Measurements from ENCODE around the gene VPS72. TPM values are rescaled to one million over a fixed set of nuclear protein-coding genes. Genes with fewer than 3 reads are reported as not detected.

Gene VPS72
- total RNA-seq, 1 experiment from 2014 or later, result 68.9 TPM

GRCh38 chr1:151238467-151238739 is 48.4 kb upstream of the VPS72 start:
- TF ChIP-seq JUND (IDR thresholded peaks at IDR 0.05) (no peak), SP1 (IDR thresholded peaks at IDR 0.05; ENCODE audit: low read depth) (no peak), CBX3 (IDR thresholded peaks at IDR 0.05; ENCODE audit: low read depth) (no peak)
- TF ChIP-seq, protein P1, sequence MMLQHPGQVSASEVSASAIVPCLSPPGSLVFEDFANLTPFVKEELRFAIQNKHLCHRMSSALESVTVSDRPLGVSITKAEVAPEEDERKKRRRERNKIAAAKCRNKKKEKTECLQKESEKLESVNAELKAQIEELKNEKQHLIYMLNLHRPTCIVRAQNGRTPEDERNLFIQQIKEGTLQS (IDR thresholded peaks at IDR 0.05), result no peak
- Histone ChIP-seq H3K27ac (ENCODE audit: low read depth, low read length) (no peak overlapping the region), H3K4me2 (ENCODE audit: low read length) (no peak overlapping the region), H3K9me3 (ENCODE audit: control insufficient read depth in 1 of 2, insufficient read depth in 1 of 2, low read depth in 1 of 2, low read length in 2 of 2) (no peaks in the 10 kb centered on the region), H3K4me1 (ENCODE audit: control insufficient read depth in 1 of 2, insufficient read depth in 2 of 2, low read length in 2 of 2) (no peaks in the 10 kb centered on the region), H3K79me2 (ENCODE audit: insufficient read depth, low read length) (peaks cover under 1% of the 10 kb centered on the region; the same call in 1 of the 2 replicates), H3K9ac (ENCODE audit: low read length) (no peak overlapping the region), H3K4me3 (replicated peaks in 1 of 2; ENCODE audit: low read depth in 1 of 2, low read length in 2 of 2) (no peak overlapping the region), H4K20me1 (ENCODE audit: insufficient read depth) (no peaks in the 10 kb centered on the region), H2AFZ (ENCODE audit: low read depth, low read length, poor library complexity, severe bottlenecking) (no peak overlapping the region), H3K27me3 (ENCODE audit: insufficient read depth, low read length) (no peaks in the 10 kb centered on the region), H3K36me3 (ENCODE audit: control insufficient read depth in 1 of 2, insufficient read depth in 2 of 2, low read length in 2 of 2) (peaks cover 55 to 90% of the 10 kb centered on the region in 2 experiments), H3K9me2 (ENCODE audit: insufficient read depth) (no peaks in the 10 kb centered on the region)
- RAD21 ChIA-PET (ENCODE audit: low non-redundant PET in 1 of 2, low total read pairs in 2 of 2, uncharacterized antibody in 2 of 2, unreplicated experiment in 2 of 2), result no interaction called here
- no TSS peak for BruUV-seq (replicated peaks)
- intact Hi-C loops (cut with micrococcal nuclease), result no loop called here
- CTCF ChIA-PET, result interaction anchor here (1.6 kb wide), 1 partner anchor 14 kb away, joined by 5 read pairs; no protein-coding TSS in a partner anchor
- POLR2A ChIA-PET, result no interaction called here
- ATAC-seq (no peak), DNase-seq (ENCODE audit: low read depth, low spot score) (no peak)

- TF ChIP-seq POLR2AphosphoS5 (IDR thresholded peaks at IDR 0.05; ENCODE audit: low read depth, low read length) (no peak), ELF1 (IDR thresholded peaks at IDR 0.05; ENCODE audit: borderline replicate concordance, low read depth) (no peak), ZNF274 (IDR thresholded peaks at IDR 0.05; ENCODE audit: low read depth, low read length) (no peak), ZFX (IDR thresholded peaks at IDR 0.05) (no peak), SRF (IDR thresholded peaks at IDR 0.05; ENCODE audit: low read depth) (no peak), FOSL1 (IDR thresholded peaks at IDR 0.05; ENCODE audit: low read depth) (no peak), YY1 (IDR thresholded peaks at IDR 0.05; ENCODE audit: extremely low read depth, insufficient replicate concordance, low read depth, low read length) (no peak), EZH2phosphoT487 (IDR thresholded peaks at IDR 0.05; ENCODE audit: borderline replicate concordance) (no peak)
- TF ChIP-seq, protein P2, sequence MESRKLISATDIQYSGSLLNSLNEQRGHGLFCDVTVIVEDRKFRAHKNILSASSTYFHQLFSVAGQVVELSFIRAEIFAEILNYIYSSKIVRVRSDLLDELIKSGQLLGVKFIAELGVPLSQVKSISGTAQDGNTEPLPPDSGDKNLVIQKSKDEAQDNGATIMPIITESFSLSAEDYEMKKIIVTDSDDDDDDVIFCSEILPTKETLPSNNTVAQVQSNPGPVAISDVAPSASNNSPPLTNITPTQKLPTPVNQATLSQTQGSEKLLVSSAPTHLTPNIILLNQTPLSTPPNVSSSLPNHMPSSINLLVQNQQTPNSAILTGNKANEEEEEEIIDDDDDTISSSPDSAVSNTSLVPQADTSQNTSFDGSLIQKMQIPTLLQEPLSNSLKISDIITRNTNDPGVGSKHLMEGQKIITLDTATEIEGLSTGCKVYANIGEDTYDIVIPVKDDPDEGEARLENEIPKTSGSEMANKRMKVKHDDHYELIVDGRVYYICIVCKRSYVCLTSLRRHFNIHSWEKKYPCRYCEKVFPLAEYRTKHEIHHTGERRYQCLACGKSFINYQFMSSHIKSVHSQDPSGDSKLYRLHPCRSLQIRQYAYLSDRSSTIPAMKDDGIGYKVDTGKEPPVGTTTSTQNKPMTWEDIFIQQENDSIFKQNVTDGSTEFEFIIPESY (IDR thresholded peaks at IDR 0.05; ENCODE audit: extremely low read depth, insufficient replicate concordance, low read length), result no peak
- TF ChIP-seq, protein P1 (IDR thresholded peaks at IDR 0.05), result no peak
- no peaks in the 10 kb centered on the region for H3K27me3 ChIP-seq (ENCODE audit: insufficient read depth, low read length)
- intact Hi-C loops (cut with micrococcal nuclease), result no loop called here
- H3K4me1 ChIP-seq (ENCODE audit: control insufficient read depth in 1 of 2, insufficient read depth in 2 of 2, low read length in 2 of 2), result no peaks in the 10 kb centered on the region
- POLR2A ChIA-PET, result no interaction called here
- RAD21 ChIA-PET (ENCODE audit: low non-redundant PET in 1 of 2, low total read pairs in 2 of 2, uncharacterized antibody in 2 of 2, unreplicated experiment in 2 of 2), result no interaction called here
- CTCF ChIA-PET, result no interaction called here
- no peak overlapping the region for H3K27ac ChIP-seq (ENCODE audit: low read depth, low read length)
- H3K9me2 ChIP-seq (ENCODE audit: insufficient read depth), result no peaks in the 10 kb centered on the region
- no peaks in the 10 kb centered on the region for H3K9me3 ChIP-seq (ENCODE audit: control insufficient read depth in 1 of 2, insufficient read depth in 1 of 2, low read depth in 1 of 2, low read length in 2 of 2)
- H3K36me3 ChIP-seq (ENCODE audit: control insufficient read depth in 1 of 2, insufficient read depth in 2 of 2, low read length in 2 of 2), result peaks cover 52 to 85% of the 10 kb centered on the region in 2 experiments
- H2AFZ ChIP-seq (ENCODE audit: low read depth, low read length, poor library complexity, severe bottlenecking), result no peak overlapping the region
- H3K79me2 ChIP-seq (ENCODE audit: insufficient read depth, low read length), result no peaks in the 10 kb centered on the region; the same call in 1 of the 2 replicates
- no peak overlapping the region for H3K4me3 ChIP-seq (replicated peaks in 1 of 2; ENCODE audit: low read depth in 1 of 2, low read length in 2 of 2)
- H3K9ac ChIP-seq (ENCODE audit: low read length), result no peak overlapping the region
- no TSS peak for BruUV-seq (replicated peaks)
- DNase-seq (ENCODE audit: low read depth, low spot score), result no peak
- no peak for ATAC-seq
- no peak overlapping the region for H3K4me2 ChIP-seq (ENCODE audit: low read length)
- no peaks in the 10 kb centered on the region for H4K20me1 ChIP-seq (ENCODE audit: insufficient read depth)
These were observed 47.9 kb upstream of the VPS72 start for GRCh38 chr1:151237678-151238466.

Data from HCT116 (cell line).